ENCODE data around the gene PPP1R18.
A peak's percentile ranks its signal among the peaks of the same experiment; 100 is the strongest.

The PPP1R18 gene

DNA sequence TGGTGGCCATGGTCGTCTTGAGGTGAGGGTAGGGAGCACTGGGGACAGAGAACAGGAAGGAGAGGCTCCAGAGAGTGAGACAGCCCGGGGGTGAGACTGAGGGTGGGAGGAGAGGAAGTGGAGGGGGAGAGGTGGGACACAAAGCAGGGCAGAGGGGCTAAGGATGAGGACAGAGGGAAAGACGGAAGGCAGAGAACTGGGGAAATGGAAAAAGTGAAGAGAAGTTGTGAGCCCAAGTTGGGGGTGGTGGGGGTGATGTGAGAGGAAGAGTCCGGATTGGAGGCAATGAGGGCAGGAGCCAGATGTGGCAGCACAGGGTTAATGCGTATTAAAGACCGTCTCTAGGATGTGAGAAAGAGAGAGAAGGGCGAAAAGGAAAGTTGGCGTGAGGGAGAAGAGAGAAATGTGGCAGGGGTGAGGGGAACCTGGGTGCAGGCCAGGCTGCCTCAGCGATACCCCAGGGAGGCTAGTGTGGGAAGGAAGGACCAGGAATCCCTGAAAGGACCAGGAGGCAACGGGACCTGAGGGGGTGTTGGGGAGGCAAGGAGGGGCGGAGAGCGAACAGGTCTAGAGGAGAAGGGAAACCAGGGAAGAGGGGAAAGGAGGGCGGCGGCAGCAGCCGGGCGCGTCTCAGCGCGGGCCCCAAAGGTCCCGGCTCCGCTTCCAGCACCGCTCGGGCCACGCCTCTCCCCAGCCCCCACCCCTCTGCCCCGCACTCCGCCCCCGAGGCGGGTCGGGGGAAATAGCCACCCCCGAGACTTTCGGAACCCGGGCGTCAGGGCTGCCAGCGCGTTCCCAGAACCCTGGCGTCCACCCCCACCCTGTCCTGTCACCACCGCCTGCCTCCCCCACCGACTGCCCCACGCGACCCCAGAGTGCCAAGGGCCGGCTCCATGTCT lies at the start of gene PPP1R18:
Gene PPP1R18 (minus strand): TSS at position 637 of the 899 bp plus-strand sequence. CDS start 627 bp downstream, at position 10.
- Histone ChIP-seq H3K27ac (peak within 1 kb of the TSS; percentile 85), H3K36me3 (replicated peaks) (peaks cover 19% of the 10 kb centered on the region), H3K27me3 (replicated peaks) (no peaks in the 10 kb centered on the region), H3K4me3 (ENCODE audit: low read depth, low read length) (peak within 1 kb of the TSS; percentile 89)
- in situ Hi-C loops (cut with HindIII; ENCODE audit: low pct_ligation_motif_present, low sequenced_read_pairs): no loop called here
- TF ChIP-seq, protein P1, sequence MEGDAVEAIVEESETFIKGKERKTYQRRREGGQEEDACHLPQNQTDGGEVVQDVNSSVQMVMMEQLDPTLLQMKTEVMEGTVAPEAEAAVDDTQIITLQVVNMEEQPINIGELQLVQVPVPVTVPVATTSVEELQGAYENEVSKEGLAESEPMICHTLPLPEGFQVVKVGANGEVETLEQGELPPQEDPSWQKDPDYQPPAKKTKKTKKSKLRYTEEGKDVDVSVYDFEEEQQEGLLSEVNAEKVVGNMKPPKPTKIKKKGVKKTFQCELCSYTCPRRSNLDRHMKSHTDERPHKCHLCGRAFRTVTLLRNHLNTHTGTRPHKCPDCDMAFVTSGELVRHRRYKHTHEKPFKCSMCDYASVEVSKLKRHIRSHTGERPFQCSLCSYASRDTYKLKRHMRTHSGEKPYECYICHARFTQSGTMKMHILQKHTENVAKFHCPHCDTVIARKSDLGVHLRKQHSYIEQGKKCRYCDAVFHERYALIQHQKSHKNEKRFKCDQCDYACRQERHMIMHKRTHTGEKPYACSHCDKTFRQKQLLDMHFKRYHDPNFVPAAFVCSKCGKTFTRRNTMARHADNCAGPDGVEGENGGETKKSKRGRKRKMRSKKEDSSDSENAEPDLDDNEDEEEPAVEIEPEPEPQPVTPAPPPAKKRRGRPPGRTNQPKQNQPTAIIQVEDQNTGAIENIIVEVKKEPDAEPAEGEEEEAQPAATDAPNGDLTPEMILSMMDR (IDR thresholded peaks at IDR 0.05; ENCODE audit: low read depth, low read length, missing control alignments): no peak
- DNase-seq: no peak

- Histone ChIP-seq H3K27me3 (replicated peaks) (no peaks in the 10 kb centered on the region), H3K27ac (no peak overlapping the region), H3K36me3 (replicated peaks) (peaks cover 31% of the 10 kb centered on the region), H3K4me3 (ENCODE audit: low read depth, low read length) (no peak overlapping the region)
- in situ Hi-C loops (cut with HindIII; ENCODE audit: low pct_ligation_motif_present, low sequenced_read_pairs): no loop called here
- TF ChIP-seq, protein P1 (IDR thresholded peaks at IDR 0.05; ENCODE audit: low read depth, low read length, missing control alignments): no peak
- DNase-seq: no peak
Measured at GRCh38 chr6:30735668-30736314, 49.3 kb upstream of the PPP1R18 start.

- Histone ChIP-seq H3K4me3 (ENCODE audit: low read depth, low read length) (no peak overlapping the region), H3K27ac (no peak overlapping the region), H3K27me3 (replicated peaks) (no peaks in the 10 kb centered on the region), H3K36me3 (replicated peaks) (peaks cover 14% of the 10 kb centered on the region)
- TF ChIP-seq, protein P1 (IDR thresholded peaks at IDR 0.05; ENCODE audit: low read depth, low read length, missing control alignments): no peak
- in situ Hi-C loops (cut with HindIII; ENCODE audit: low pct_ligation_motif_present, low sequenced_read_pairs): no loop called here
- no peak for DNase-seq
Measured at GRCh38 chr6:30732237-30732943, 45.9 kb upstream of the PPP1R18 start.

DNA sequence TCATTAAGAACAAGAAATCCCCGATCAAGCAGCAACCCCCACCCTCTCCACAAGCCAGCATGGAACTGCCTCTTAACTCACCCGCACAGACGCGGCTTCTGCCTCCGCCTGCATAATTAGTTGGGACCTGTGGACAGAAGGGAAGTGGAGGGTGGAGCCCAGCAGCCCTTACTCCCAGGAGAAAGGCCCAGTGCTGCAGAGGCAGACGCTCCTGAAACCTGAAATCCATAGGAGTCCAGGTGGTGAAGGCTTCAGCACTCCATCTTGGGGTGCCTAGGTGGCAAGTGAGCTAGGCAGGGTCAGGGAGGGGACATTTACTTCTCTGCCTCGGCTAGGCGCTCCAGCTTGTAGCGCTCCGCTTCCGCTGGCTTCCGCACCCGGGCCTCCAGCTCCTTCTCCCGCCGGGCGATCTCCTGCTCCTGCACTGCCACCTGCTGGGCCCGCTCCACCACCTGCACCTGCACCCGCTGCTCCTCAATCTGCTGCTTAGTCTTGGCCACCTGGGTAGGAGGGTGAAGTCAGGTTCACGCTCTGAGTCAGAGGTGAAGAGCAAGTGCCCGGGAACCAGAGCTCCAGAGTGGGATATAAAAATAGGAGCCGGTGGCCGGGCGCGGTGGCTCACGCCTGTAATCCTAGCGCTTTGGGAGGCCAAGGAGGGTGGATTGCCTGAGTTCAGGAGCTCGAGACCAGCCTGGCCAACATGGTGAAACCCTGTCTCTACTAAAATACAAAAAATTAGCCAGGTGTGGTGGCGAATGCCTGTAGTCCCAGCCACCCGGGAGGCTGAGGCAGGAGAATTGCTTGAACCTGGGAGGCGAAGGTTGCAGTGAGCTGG lies 44.4 kb upstream of the PPP1R18 start:
- no peak overlapping the region for H3K4me3 ChIP-seq (ENCODE audit: low read depth, low read length)
- DNase-seq: no peak
- peaks cover 17% of the 10 kb centered on the region for H3K36me3 ChIP-seq (replicated peaks)
- H3K27me3 ChIP-seq (replicated peaks): no peaks in the 10 kb centered on the region
- TF ChIP-seq, protein P1 (IDR thresholded peaks at IDR 0.05; ENCODE audit: low read depth, low read length, missing control alignments): peak; percentile 77
- in situ Hi-C loops (cut with HindIII; ENCODE audit: low pct_ligation_motif_present, low sequenced_read_pairs): no loop called here
- no peak overlapping the region for H3K27ac ChIP-seq

GRCh38 chr6:30727920-30728553 lies 41.6 kb upstream of the PPP1R18 start:
- in situ Hi-C loops (cut with HindIII; ENCODE audit: low pct_ligation_motif_present, low sequenced_read_pairs): no loop called here
- Histone ChIP-seq H3K4me3 (ENCODE audit: low read depth, low read length) (no peak overlapping the region), H3K36me3 (replicated peaks) (peaks cover 39% of the 10 kb centered on the region), H3K27me3 (replicated peaks) (no peaks in the 10 kb centered on the region), H3K27ac (peak overlapping the region; percentile 8)
- TF ChIP-seq, protein P1 (IDR thresholded peaks at IDR 0.05; ENCODE audit: low read depth, low read length, missing control alignments): peak; percentile 62
- DNase-seq: no peak
